ENCODE data around the gene OR4F6. TPM values are rescaled to one million over a fixed set of nuclear protein-coding genes. Genes with fewer than 3 reads are reported as not detected.
"Not testable (repeated sequence)": the region's sequence is repeated elsewhere in the genome, so short reads cannot be mapped to it uniquely, and the experiment has no call there.

OR4F6 gene
- total and polyA plus RNA-seq, 2 donors (not counting 1 experiment from before 2014, with no cell fraction given): not detected

- H3K79me2 ChIP-seq (ENCODE audit: control insufficient read depth, insufficient read depth, low read length); H3K27ac Mint-ChIP-seq; H4K20me1 ChIP-seq (ENCODE audit: control insufficient read depth, insufficient read depth, low read length, poor library complexity, severe bottlenecking); H3K36me3 ChIP-seq (replicated peaks in 1 of 2; ENCODE audit: control extremely low read depth in 1 of 2, control insufficient read depth in 1 of 2, extremely low read depth in 1 of 2, insufficient read depth in 2 of 2, low read length in 1 of 2); H3K4me1 Mint-ChIP-seq; H3K27ac ChIP-seq (ENCODE audit: low read length in 2 of 2); POLR2A ChIA-PET; intact Hi-C loops (cut with micrococcal nuclease); ATAC-seq (ENCODE audit: low read depth); CTCF ChIA-PET; H3K4me3 ChIP-seq (ENCODE audit: control extremely low read depth in 1 of 5, extremely low read depth in 1 of 5, insufficient read depth in 1 of 5, low read depth in 2 of 5, low read length in 4 of 5); H3K4me3 Mint-ChIP-seq; H3K9ac ChIP-seq (ENCODE audit: low read length); H3K4me1 ChIP-seq (ENCODE audit: control insufficient read depth in 2 of 2, insufficient read depth in 2 of 2, low read length in 2 of 2); H3K4me2 ChIP-seq (replicated peaks; ENCODE audit: low read depth, low read length, poor library complexity, severe bottlenecking); H3K9me3 ChIP-seq (ENCODE audit: control extremely low read depth in 1 of 3, control insufficient read depth in 2 of 3, insufficient read depth in 1 of 3, low read length in 2 of 3); H2AFZ ChIP-seq (ENCODE audit: insufficient read depth, low read depth, low read length, poor library complexity, severe bottlenecking); H3K27me3 ChIP-seq (replicated peaks in 1 of 4; ENCODE audit: control extremely low read depth in 1 of 4, control insufficient read depth in 3 of 4, insufficient read depth in 4 of 4, low read length in 3 of 4); DNase-seq; H3K9me3 Mint-ChIP-seq (ENCODE audit: insufficient read depth): not testable (repeated sequence)
- TF ChIP-seq, protein P1, sequence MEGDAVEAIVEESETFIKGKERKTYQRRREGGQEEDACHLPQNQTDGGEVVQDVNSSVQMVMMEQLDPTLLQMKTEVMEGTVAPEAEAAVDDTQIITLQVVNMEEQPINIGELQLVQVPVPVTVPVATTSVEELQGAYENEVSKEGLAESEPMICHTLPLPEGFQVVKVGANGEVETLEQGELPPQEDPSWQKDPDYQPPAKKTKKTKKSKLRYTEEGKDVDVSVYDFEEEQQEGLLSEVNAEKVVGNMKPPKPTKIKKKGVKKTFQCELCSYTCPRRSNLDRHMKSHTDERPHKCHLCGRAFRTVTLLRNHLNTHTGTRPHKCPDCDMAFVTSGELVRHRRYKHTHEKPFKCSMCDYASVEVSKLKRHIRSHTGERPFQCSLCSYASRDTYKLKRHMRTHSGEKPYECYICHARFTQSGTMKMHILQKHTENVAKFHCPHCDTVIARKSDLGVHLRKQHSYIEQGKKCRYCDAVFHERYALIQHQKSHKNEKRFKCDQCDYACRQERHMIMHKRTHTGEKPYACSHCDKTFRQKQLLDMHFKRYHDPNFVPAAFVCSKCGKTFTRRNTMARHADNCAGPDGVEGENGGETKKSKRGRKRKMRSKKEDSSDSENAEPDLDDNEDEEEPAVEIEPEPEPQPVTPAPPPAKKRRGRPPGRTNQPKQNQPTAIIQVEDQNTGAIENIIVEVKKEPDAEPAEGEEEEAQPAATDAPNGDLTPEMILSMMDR (IDR thresholded peaks at IDR 0.05): peak; percentile 21
- WGBS (ENCODE audit: insufficient coverage): no CpG with 5 or more reads among the region's 1 CpG
- H3K27me3 Mint-ChIP-seq: peaks cover 14% of the 10 kb centered on the region
Measured at GRCh38 chr15:101780225-101780624, 23.1 kb upstream of the OR4F6 start.

DNA sequence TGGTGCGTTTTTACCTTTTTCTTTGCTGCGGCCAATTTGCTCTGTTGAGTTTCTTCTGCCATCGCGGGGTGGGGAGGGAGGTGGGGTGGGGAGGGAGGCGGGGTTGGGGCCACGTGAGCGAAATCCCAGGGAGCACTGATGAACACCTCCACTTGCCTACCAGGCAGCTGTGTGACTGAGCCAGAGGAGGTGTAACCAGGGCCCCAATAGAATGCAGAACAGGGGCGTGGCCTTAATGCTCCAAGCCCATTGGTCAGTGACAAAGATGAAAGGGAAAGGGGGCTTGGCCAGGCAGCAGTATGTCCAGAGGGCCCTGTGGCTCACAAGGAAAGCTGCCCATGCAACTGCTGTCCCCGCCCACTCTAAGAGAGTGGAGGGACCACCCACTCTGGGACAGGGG is 21.4 kb upstream of the OR4F6 start:
- Histone ChIP-seq H3K9me3 (ENCODE audit: control extremely low read depth in 1 of 3, control insufficient read depth in 2 of 3, insufficient read depth in 1 of 3, low read length in 2 of 3) (peaks cover 0 to 4% (median 0%) of the 10 kb centered on the region in 3 donors), H3K79me2 (ENCODE audit: control insufficient read depth, insufficient read depth, low read length) (no peaks in the 10 kb centered on the region), H3K4me3 (ENCODE audit: control extremely low read depth in 1 of 5, extremely low read depth in 1 of 5, insufficient read depth in 1 of 5, low read depth in 2 of 5, low read length in 4 of 5) (no peak overlapping the region), H3K27me3 (replicated peaks in 1 of 4; ENCODE audit: control extremely low read depth in 1 of 4, control insufficient read depth in 3 of 4, insufficient read depth in 4 of 4, low read length in 3 of 4) (peaks cover 0 to 5% (median under 1%) of the 10 kb centered on the region in 4 experiments), H2AFZ (ENCODE audit: insufficient read depth, low read depth, low read length, poor library complexity, severe bottlenecking) (no peak overlapping the region), H3K4me2 (replicated peaks; ENCODE audit: low read depth, low read length, poor library complexity, severe bottlenecking) (no peak overlapping the region), H3K36me3 (replicated peaks in 1 of 2; ENCODE audit: control extremely low read depth in 1 of 2, control insufficient read depth in 1 of 2, extremely low read depth in 1 of 2, insufficient read depth in 2 of 2, low read length in 1 of 2) (no peaks in the 10 kb centered on the region), H3K9ac (ENCODE audit: low read length) (no peak overlapping the region), H3K27ac (ENCODE audit: low read length in 2 of 2) (no peak overlapping the region), H3K4me1 (ENCODE audit: control insufficient read depth in 2 of 2, insufficient read depth in 2 of 2, low read length in 2 of 2) (no peaks in the 10 kb centered on the region), H4K20me1 (ENCODE audit: control insufficient read depth, insufficient read depth, low read length, poor library complexity, severe bottlenecking) (no peaks in the 10 kb centered on the region)
- no peak for ATAC-seq (ENCODE audit: low read depth)
- no peaks in the 10 kb centered on the region for H3K9me3 Mint-ChIP-seq (ENCODE audit: insufficient read depth)
- peaks cover 17% of the 10 kb centered on the region for H3K27me3 Mint-ChIP-seq
- DNase-seq: no peak
- no peaks in the 10 kb centered on the region for H3K4me1 Mint-ChIP-seq
- 92% methylated on average over 2 of the region's 9 CpGs for WGBS (ENCODE audit: insufficient coverage)
- intact Hi-C loops (cut with micrococcal nuclease): no loop called here
- CTCF ChIA-PET: no interaction called here
- no peak overlapping the region for H3K4me3 Mint-ChIP-seq
- TF ChIP-seq EZH2 (IDR thresholded peaks at IDR 0.05; ENCODE audit: borderline replicate concordance, insufficient read depth, low read depth, low read length, poor library complexity, severe bottlenecking): no peak
- TF ChIP-seq, protein P1 (IDR thresholded peaks at IDR 0.05): no peak
- POLR2A ChIA-PET: no interaction called here
- H3K27ac Mint-ChIP-seq: no peak overlapping the region

All from B cell (primary cell).